ENCODE data around the gene GNGT1.

GNGT1 gene

GRCh38 chr7:93906267-93906666, at the start of gene GNGT1:
TSS of gene GNGT1 (plus strand) at chr7:93906567. CDS start at chr7:93906747, 180 bp downstream.
- no peak for DNase-seq (ENCODE audit: low read depth)

- no peak for DNase-seq (ENCODE audit: low read depth)
Observed at GRCh38 chr7:93858857-93859256, 47.5 kb upstream of the GNGT1 start.

GRCh38 chr7:93860261-93860660, 46.1 kb upstream of the GNGT1 start:
- DNase-seq (ENCODE audit: low read depth): no peak

GRCh38 chr7:93861325-93861949, 44.9 kb upstream of the GNGT1 start:
- DNase-seq (ENCODE audit: low read depth): no peak

- no peak for DNase-seq (ENCODE audit: low read depth)
Observed at GRCh38 chr7:93862651-93863050, 43.7 kb upstream of the GNGT1 start.

GRCh38 chr7:93866886-93867285, 39.5 kb upstream of the GNGT1 start:
- DNase-seq (ENCODE audit: low read depth): no peak

GRCh38 chr7:93873998-93874574, 32.3 kb upstream of the GNGT1 start:
- no peak for DNase-seq (ENCODE audit: low read depth)

- no peak for DNase-seq (ENCODE audit: low read depth)
Observed at GRCh38 chr7:93877742-93878141, 28.6 kb upstream of the GNGT1 start.

- DNase-seq (ENCODE audit: low read depth): no peak
Observed at GRCh38 chr7:93879356-93879755, 27.0 kb upstream of the GNGT1 start.

GRCh38 chr7:93882468-93882867, 23.9 kb upstream of the GNGT1 start:
- DNase-seq (ENCODE audit: low read depth): no peak

GRCh38 chr7:93883078-93883916, 23.1 kb upstream of the GNGT1 start:
- no peak for DNase-seq (ENCODE audit: low read depth)

- DNase-seq (ENCODE audit: low read depth): no peak
Observed at GRCh38 chr7:93883917-93884345, 22.4 kb upstream of the GNGT1 start.

- DNase-seq (ENCODE audit: low read depth): no peak
Observed at GRCh38 chr7:93884541-93884940, 21.8 kb upstream of the GNGT1 start.

GRCh38 chr7:93889261-93889660, 17.1 kb upstream of the GNGT1 start:
- no peak for DNase-seq (ENCODE audit: low read depth)

GRCh38 chr7:93890041-93890463, 16.3 kb upstream of the GNGT1 start:
- no peak for DNase-seq (ENCODE audit: low read depth)

- no peak for DNase-seq (ENCODE audit: low read depth)
Observed at GRCh38 chr7:93890464-93891068, 15.8 kb upstream of the GNGT1 start, which contains the start of gene TFPI2. TSS of gene TFPI2 (minus strand) at chr7:93890753. CDS start at chr7:93890678, 75 bp downstream.

GRCh38 chr7:93894426-93894825, 11.9 kb upstream of the GNGT1 start:
- DNase-seq (ENCODE audit: low read depth): no peak

GRCh38 chr7:93894966-93895640, 11.3 kb upstream of the GNGT1 start:
- DNase-seq (ENCODE audit: low read depth): no peak

GRCh38 chr7:93895859-93896600, 10.3 kb upstream of the GNGT1 start:
- no peak for DNase-seq (ENCODE audit: low read depth)

- DNase-seq (ENCODE audit: low read depth): no peak
Observed at GRCh38 chr7:93897680-93898079, 8.7 kb upstream of the GNGT1 start.

- DNase-seq (ENCODE audit: low read depth): no peak
Observed at GRCh38 chr7:93902777-93903423, 3.5 kb upstream of the GNGT1 start.
